ENCODE data around the gene PTGDR.

The PTGDR gene

DNA sequence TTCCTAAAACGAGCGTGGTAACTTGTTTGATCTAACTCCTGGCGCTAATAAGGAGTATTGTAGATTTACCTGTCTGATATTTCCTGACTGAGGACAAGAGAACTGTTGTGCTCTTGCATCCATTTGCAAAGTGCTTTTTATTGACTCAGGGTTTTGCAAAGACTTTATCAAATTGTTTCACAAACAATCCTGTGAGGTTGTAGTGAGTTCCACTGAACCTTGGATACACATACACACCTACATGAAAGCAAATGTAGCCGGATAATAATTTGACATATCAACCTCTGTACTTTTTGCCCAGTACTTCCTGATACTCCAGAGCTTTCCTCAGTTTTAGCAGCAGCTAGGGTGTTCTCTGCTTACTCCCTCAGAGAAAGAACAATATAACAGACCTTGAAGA, 39.9 kb downstream of the PTGDR start:
- TF ChIP-seq, protein P1, sequence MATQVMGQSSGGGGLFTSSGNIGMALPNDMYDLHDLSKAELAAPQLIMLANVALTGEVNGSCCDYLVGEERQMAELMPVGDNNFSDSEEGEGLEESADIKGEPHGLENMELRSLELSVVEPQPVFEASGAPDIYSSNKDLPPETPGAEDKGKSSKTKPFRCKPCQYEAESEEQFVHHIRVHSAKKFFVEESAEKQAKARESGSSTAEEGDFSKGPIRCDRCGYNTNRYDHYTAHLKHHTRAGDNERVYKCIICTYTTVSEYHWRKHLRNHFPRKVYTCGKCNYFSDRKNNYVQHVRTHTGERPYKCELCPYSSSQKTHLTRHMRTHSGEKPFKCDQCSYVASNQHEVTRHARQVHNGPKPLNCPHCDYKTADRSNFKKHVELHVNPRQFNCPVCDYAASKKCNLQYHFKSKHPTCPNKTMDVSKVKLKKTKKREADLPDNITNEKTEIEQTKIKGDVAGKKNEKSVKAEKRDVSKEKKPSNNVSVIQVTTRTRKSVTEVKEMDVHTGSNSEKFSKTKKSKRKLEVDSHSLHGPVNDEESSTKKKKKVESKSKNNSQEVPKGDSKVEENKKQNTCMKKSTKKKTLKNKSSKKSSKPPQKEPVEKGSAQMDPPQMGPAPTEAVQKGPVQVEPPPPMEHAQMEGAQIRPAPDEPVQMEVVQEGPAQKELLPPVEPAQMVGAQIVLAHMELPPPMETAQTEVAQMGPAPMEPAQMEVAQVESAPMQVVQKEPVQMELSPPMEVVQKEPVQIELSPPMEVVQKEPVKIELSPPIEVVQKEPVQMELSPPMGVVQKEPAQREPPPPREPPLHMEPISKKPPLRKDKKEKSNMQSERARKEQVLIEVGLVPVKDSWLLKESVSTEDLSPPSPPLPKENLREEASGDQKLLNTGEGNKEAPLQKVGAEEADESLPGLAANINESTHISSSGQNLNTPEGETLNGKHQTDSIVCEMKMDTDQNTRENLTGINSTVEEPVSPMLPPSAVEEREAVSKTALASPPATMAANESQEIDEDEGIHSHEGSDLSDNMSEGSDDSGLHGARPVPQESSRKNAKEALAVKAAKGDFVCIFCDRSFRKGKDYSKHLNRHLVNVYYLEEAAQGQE (IDR thresholded peaks at IDR 0.05; ENCODE audit: insufficient read depth in 1 of 2, low read depth in 2 of 2, low read length in 2 of 2) = no peak
- TF ChIP-seq POLR2AphosphoS5 (IDR thresholded peaks at IDR 0.05; ENCODE audit: low read depth, low read length) (no peak), FOXP2 (optimal IDR thresholded peaks at IDR 0.05; ENCODE audit: borderline replicate concordance, extremely low read depth, extremely low read length, insufficient read depth) (no peak), TAF1 (IDR thresholded peaks at IDR 0.05; ENCODE audit: borderline replicate concordance, insufficient read depth, low read length) (no peak), SIN3A (IDR thresholded peaks at IDR 0.05; ENCODE audit: borderline replicate concordance, insufficient read depth, low read length) (no peak)

DNA sequence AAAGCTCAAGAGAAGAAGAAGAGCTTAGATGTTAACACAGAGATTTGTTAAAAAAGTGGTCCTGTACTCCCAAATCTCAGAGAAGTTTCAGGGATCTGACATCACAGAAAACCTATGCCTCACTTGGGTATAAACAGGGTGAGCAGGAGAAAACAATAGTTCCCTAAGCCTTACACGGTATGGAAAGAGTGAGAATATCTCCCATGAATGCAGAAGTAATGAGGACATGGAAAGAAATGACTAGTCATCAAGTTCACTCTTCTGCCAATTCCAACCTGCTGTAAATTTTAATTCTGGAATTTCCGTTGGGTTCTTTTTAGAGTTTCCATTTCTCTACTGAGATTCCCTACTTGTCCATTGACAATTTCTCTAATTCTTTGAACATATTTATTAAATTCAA, 40.4 kb downstream of the PTGDR start:
- no peak for TF ChIP-seq TAF1 (IDR thresholded peaks at IDR 0.05; ENCODE audit: borderline replicate concordance, insufficient read depth, low read length)
- TF ChIP-seq SIN3A (IDR thresholded peaks at IDR 0.05; ENCODE audit: borderline replicate concordance, insufficient read depth, low read length) = no peak
- TF ChIP-seq, protein P1 (IDR thresholded peaks at IDR 0.05; ENCODE audit: insufficient read depth in 1 of 2, low read depth in 2 of 2, low read length in 2 of 2) = no peak
- TF ChIP-seq FOXP2 (optimal IDR thresholded peaks at IDR 0.05; ENCODE audit: borderline replicate concordance, extremely low read depth, extremely low read length, insufficient read depth) = no peak
- no peak for TF ChIP-seq POLR2AphosphoS5 (IDR thresholded peaks at IDR 0.05; ENCODE audit: low read depth, low read length)

DNA sequence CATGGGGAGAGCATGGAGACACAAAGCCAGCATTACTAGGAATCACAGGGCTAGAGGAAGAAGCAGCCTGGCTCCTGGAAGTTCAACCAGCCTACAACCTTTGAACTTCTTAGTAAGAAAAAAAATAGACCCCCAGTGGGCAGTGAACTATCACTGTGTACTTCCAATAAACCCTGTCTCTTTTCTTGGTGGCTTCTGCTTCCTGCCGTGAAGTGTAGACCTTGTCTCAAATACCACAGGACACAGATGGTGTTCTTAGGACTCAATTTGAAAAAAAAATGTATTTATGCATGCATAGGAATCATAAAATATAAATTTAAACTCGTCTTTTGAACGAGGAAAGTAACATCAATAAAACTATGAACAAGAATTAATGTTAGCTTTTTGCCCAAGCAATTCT, 43.0 kb downstream of the PTGDR start:
- TF ChIP-seq, protein P1 (IDR thresholded peaks at IDR 0.05; ENCODE audit: insufficient read depth in 1 of 2, low read depth in 2 of 2, low read length in 2 of 2) = no peak
- no peak for TF ChIP-seq TAF1 (IDR thresholded peaks at IDR 0.05; ENCODE audit: borderline replicate concordance, insufficient read depth, low read length)
- no peak for TF ChIP-seq FOXP2 (optimal IDR thresholded peaks at IDR 0.05; ENCODE audit: borderline replicate concordance, extremely low read depth, extremely low read length, insufficient read depth)
- TF ChIP-seq POLR2AphosphoS5 (IDR thresholded peaks at IDR 0.05; ENCODE audit: low read depth, low read length) = no peak
- TF ChIP-seq SIN3A (IDR thresholded peaks at IDR 0.05; ENCODE audit: borderline replicate concordance, insufficient read depth, low read length) = no peak

DNA sequence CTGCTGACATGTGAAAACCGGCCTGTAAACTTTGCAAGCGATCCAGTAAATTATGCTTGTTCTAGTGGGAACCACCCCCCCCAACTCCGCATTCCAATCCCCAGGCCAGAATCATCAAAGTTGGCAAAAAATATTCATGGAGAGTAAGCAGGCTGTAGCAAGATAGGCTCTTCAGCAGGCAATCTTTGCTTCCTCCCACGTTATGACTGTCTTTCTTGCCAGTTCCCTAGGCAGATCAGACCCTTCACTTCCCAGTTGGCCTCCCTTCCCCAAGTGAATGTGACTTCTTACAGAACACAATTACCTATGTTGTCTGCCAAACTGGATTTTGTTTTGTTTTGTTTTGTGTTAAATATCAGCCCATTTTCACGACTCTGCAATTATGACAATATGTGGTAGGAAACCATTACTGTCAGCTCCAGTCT, 45.4 kb downstream of the PTGDR start:
- TF ChIP-seq, protein P1 (IDR thresholded peaks at IDR 0.05; ENCODE audit: insufficient read depth in 1 of 2, low read depth in 2 of 2, low read length in 2 of 2) = no peak
- no peak for TF ChIP-seq SIN3A (IDR thresholded peaks at IDR 0.05; ENCODE audit: borderline replicate concordance, insufficient read depth, low read length)
- TF ChIP-seq POLR2AphosphoS5 (IDR thresholded peaks at IDR 0.05; ENCODE audit: low read depth, low read length) = no peak
- TF ChIP-seq FOXP2 (optimal IDR thresholded peaks at IDR 0.05; ENCODE audit: borderline replicate concordance, extremely low read depth, extremely low read length, insufficient read depth) = no peak

DNA sequence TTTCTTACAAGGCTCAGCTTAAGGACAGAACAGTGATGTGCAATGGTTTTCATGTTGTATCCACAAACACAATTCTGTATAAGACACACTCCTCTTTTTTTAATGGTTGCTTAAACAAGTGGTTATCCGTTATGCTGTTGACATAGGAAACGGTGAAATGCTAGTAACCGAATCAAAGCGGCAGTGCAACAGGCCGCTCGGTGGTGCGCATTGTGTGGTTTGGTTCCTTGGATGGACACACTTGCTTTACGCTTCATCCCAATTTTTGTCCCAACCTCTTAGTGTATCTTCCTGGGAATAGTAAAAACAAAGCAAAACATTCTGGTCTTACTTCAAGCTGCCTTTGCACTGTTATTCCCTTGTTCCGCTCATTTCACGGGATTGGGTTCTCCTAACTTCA, 46.0 kb downstream of the PTGDR start:
- no peak for TF ChIP-seq POLR2AphosphoS5 (IDR thresholded peaks at IDR 0.05; ENCODE audit: low read depth, low read length)
- no peak for TF ChIP-seq SIN3A (IDR thresholded peaks at IDR 0.05; ENCODE audit: borderline replicate concordance, insufficient read depth, low read length)
- TF ChIP-seq FOXP2 (optimal IDR thresholded peaks at IDR 0.05; ENCODE audit: borderline replicate concordance, extremely low read depth, extremely low read length, insufficient read depth) = no peak
- no peak for TF ChIP-seq TAF1 (IDR thresholded peaks at IDR 0.05; ENCODE audit: borderline replicate concordance, insufficient read depth, low read length)
- TF ChIP-seq, protein P1 (IDR thresholded peaks at IDR 0.05; ENCODE audit: insufficient read depth in 1 of 2, low read depth in 2 of 2, low read length in 2 of 2) = no peak
